ENCODE measurements around the gene KRTAP10-5.
"Not testable (repeated sequence)": the region's sequence is repeated elsewhere in the genome, so short reads cannot be mapped to it uniquely, and the experiment has no call there.

KRTAP10-5 gene

DNA sequence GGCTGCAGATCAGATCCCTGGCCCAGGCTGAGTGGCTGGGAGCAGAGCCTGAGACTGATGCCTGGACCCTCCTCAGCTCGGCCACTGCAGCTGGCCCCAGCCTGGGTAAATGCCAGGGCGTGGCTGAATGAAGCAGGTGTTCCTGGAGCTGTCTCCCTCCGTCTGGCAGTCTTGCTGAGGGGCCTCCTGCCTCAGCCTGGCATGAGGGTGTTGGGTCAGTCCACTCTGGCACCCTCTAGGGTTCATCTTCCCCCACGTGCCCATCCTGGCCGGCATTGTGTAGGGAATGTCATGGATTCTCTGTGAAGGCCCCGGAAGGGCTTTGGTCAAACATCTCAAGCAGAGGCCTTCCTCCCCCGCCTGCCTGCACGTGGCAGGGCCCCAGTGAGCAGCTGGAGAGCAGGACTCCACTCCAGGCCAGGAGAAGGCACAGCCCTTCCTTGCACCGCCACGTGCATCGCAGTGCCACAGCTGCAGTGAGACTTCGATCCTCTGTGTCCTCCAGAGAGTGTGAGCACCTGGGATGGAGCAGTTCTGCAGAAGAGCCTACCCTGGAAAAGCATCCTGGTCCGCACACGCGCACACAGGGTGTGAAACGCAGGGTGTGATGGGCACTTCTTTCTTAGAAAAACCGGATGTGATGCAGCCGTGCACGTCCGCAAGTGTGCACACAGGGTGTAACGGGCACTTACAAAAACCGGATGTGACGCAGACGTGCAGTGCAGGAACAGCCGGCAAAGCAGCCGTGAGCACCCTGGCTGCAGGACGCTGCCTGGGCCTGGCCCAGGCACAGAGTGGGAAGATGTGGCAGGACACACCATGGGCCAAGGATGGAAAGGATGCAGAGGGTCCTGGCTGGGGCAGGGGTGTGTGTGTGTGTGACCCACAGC lies 11.5 kb downstream of the KRTAP10-5 start:
- DNase-seq: no peak

DNA sequence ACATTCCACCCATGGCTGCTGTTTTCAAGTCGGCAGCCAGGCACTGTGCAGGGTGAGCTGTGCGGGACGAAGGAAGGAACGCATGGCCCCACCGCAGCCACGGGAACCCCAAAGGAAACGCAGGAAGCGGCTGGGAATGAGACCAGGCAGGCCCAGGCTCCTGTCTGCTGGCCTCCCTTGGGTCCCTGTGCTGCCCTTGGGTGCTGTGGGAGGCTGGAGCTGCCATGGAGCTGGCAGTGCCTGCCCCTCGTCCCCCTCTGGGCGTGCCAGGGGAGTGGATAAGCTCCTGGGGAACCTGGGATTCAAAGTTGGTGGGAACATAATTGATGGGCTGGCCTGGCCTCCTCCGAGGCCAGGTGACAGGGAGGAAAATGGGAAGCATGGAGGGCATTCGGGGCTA lies 12.1 kb downstream of the KRTAP10-5 start:
- DNase-seq: no peak

DNA sequence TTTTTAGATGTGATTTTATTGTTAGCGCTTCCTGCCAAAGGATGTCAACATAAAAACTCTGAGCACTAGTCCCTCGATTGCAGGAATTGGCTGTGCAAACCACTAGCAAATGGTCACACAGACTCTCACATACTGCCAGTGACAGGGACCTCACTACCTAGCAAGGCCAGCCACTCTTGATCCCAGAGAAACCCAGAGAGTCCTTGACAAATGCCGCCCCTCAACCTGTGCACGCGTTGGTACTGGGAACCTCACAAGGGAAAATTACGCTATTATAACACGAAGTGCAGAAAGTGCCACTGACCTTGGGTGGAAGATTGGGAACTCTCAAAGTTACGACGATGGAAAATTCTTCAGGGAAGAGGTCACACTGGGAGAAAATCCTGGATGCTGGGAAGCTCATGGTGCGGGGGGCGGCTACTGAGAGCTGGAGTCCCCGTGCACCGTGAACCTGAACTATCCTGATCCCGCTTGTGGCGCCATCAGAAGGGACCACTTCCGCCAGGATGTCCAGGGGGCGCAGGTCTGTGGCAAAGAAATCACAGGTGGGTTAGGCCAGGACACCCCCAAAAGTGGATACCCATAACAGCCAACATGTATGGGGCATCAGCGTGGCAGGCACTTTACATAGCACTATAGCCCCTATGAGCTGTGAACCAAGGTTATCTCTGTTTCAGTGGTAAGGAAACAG lies 12.8 kb downstream of the KRTAP10-5 start:
- no peak for DNase-seq

DNA sequence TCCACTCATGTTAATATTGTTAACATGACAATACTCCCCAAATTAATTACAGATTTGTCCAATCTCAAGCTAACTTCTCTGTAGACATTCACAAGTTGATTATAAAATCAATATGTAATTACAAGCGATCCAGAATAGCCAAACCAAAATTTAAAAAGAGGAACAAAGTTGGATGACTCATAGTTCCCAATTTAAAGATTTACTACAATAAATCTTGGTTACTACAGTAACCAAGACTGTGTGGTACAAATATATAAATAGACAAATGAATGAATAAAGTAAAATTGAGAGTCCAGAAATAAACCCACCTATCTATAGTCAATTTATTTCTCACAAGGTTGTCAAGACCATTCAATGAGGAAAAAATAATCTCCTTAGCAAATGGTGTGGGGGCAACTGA lies 14.0 kb downstream of the KRTAP10-5 start:
- DNase-seq: no peak

DNA sequence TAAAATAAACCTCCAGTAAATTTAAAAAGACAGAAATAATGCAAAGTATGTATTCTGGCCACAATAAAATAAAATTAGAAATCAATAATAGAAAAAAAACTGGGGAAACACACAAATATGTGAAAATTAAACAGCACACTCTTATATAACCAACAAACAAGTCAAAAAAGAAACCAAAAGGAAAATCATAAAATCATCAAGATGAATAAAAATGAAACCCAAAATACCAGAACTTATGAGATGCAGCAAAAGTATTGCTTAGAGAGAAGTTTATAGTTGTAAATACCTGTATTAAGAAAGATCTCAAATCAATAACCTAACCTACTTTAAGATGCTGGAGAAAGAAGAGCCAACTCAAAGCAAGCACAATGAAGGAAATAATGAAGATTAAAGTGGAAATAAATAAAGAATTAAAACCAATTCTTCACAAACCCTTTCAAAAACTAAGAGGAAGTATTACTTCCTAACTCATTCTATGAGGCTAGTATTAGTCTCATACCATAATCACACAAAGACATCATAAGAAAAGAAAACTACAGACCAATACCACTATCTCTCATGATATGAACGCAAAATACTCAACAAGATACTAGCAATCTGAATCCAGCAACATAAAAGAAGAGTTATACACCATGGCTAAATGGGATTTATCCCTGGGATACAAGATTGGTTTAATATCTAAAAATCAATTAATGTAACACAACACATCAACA lies 15.4 kb downstream of the KRTAP10-5 start:
- DNase-seq: no peak

GRCh38 chr21:44564099-44564498 lies 16.3 kb downstream of the KRTAP10-5 start:
- no peak for DNase-seq

DNA sequence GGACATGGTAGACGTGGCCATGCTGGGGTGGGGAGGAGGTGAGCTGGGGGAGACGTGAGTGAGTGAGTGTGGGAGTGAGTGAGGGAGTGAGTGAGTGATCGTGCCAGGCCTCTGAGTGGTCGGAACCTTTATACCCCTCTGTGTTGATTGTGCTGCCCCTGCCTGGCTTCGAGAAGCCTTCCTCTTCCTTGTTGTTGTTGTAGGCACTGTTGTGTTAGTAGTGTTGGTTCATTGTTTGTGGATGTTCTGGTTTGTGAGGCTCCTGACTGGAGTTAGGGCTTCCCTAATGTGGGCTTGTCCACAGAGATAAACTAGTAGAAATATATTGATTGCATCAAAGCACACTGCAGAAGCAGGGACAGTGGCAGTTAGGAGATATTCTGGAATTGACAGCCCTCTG lies 21.7 kb downstream of the KRTAP10-5 start, which contains the start of gene KRTAP10-3:
Gene KRTAP10-3 (minus strand): TSS at position 101 of the 400 bp plus-strand sequence. CDS start 80 bp downstream, at position 21.
- no peak for DNase-seq

- not testable (repeated sequence) for DNase-seq
These were observed 22.1 kb downstream of the KRTAP10-5 start for GRCh38 chr21:44558329-44558675.

GRCh38 chr21:44557491-44558328 lies 22.7 kb downstream of the KRTAP10-5 start:
- DNase-seq: no peak

GRCh38 chr21:44556879-44557278 lies 23.5 kb downstream of the KRTAP10-5 start:
- DNase-seq: no peak

DNA sequence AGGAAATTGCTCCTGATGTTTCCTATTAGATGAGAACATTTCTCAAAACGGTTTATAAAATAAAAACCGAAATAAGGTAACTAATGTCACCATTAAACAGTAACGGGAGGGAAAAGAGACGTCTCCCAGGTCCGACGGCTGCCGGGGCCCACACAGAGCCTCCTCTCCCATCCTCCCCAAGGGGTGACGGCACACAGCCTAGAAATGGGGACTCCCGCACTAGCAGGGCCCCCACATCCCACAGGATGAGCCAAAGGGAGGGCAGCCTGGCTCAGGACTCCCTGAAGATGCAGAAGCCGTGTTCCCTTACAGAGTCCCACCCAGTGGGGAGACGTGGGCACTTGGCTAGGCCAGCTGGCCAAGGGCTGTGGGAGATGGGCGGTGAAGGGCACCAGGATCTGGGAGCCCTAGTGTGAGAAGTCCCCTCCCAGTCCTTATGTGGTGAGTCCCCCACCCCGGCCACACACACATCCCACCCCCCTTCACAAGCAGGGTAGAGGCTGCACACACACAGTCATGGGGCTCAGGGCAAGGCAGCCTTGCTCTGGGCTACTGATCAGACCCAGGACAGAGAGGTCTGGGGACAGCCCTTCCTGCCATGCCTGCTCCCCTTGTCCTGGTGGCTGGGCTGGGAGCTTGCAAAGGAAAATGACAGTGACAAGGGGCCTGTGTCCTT lies 25.1 kb downstream of the KRTAP10-5 start:
- DNase-seq: no peak

DNA sequence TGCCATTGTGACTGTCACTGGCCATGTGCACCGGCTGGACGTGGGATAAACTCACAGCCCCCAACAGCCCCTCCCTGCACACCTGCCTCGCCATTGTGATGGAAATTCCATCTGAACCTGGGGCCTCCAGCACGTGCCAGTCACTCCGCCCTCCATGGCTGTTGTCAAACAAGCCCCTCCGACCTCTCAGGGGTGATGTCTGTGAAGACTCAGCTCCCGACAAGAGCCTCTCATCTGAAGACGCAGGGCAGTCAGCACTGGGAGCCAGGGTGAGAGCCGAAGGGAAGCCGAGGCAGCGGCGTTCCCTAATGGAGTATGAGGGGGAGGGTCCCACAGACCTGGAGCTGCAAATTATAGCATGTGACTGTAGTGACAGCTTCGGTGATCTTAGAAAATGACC lies 27.7 kb downstream of the KRTAP10-5 start:
- DNase-seq: no peak

DNA sequence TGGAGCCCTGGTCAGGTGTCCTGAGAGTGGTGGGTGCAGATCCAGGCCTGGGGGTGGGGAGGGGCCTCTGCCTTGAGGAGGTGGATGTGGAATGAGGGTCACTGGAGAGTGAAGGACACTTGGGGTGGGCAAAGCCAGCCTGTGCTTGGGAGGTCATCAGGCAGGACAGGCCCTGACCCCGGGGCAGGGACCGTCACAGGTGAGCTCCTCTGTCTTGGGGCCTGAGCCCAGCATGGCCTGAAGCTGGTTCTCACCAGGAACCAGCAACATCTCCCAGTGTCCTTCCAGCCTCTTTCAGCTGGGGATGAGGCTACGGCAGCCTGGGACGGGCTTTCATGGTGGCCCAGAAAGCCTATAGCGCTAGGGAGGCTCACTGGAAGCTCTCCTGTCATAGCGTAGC lies 28.3 kb downstream of the KRTAP10-5 start:
- no peak for DNase-seq

DNA sequence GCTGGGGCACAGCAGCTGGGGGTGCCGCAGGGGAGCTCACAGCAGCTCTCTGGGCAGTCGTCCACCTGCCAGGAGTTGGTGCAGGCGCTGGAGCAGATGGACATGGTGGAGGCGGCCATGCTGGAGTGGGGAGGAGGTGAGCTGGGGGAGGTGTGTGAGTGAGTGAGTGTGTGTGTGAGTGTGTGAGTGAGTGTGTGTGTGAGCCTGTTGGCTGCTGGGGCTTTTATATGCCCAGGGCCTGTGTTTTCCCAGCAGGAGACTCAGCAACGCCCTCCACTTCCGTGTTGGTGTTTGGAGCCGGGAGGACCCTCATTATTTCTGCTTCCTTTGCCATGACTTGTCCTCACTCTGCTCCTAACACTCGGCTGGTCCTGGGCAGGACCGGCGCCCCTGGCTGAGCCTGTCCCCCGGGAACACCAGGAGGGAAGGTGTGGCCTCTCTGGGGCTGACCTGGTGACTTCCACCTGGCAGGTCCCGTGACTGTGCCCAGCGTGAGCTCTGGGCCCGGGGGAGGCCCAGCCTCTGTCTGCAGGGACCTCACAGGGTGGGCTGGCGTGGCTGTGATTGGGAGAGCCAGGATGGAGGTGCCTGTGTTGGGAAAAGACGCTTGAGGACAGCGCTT lies 29.0 kb downstream of the KRTAP10-5 start, which contains the start of gene KRTAP10-2:
Gene KRTAP10-2 (minus strand): TSS at position 166 of the 622 bp plus-strand sequence. CDS start 47 bp downstream, at position 119.
- DNase-seq: no peak

- DNase-seq: no peak
These were observed 29.6 kb downstream of the KRTAP10-5 start for GRCh38 chr21:44550807-44551206.

DNA sequence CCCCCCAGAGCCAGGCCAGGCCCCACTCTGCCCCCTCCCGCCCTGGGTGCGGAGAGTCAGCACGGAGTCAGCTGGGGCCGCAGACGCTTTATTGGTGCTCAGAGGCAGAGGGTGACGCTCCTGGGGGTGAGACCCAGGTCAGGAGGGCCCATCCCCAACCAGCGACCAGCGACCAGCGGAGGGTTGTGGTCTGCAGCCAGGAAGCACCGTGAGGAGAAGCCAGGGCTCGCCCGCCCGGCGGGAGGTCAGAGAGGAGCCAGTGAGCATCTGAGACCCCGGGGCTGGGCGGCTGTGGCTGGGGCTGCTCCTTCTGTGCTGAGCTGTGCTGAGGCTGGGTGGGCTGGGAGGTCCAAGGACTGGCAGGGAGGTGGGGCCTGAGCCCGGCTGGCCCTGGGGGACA lies 30.1 kb downstream of the KRTAP10-5 start:
- DNase-seq: not testable (repeated sequence)

- DNase-seq: no peak
These were observed 30.7 kb downstream of the KRTAP10-5 start for GRCh38 chr21:44549525-44550211.

- no peak for DNase-seq
These were observed 31.5 kb downstream of the KRTAP10-5 start for GRCh38 chr21:44548922-44549321.

DNA sequence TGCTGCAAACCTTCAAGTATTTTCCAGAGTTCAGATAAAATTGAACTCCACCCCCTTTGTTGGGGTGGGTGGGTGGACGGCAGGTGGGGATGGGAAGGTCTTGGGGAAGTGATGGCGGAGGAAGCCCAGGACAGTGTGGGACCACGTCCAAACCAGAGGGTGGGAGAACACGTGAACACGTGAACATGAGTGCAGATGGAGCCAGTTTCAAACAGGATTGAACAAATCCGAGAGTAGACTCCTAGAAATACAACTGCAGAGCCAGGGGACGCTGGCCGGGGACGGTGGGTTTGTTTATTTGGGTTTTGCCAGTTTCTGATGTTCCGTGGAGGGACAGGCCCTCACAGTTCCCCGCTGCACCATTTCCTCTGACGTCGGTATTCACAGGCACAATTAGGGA lies 32.0 kb downstream of the KRTAP10-5 start:
- DNase-seq: no peak

DNA sequence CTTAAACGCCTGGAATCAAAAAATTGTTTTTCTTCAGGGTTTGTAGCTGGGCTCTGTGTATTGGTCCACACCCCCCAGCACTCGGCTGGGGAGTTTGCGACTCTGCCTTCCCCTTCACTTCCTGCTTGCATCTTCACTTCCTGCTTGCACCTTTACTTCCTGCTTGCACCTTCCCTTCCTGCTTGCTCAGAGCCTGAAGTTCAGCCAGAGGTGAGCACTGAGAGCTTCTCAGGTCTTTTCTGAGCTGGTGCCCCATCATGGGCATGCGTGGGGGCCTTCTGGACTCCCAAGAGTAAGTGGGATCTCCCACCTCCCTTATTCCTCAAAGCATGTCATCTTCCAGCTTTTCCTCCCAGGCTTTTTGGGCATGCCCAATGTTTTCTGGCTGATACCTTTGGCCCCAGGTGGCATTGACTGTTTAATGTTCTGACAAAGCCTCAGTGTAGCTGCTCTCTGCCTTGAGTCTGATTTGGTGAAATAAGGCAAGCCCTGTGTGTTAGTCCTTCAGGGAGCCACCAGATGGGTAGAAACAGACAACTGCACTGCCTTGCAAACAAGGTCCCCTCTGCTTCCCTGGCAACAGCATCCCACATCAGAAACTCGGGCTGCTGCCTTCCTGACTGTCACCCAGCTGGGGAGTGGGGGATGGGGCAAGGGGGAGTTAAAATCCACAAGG lies 32.6 kb downstream of the KRTAP10-5 start:
- DNase-seq: no peak

Data from effector CD4-positive, alpha-beta T cell (primary cell).